ENCODE results near the gene PLD4. TPM values are rescaled to one million over a fixed set of nuclear protein-coding genes. Genes with fewer than 3 reads are reported as not detected.

Gene PLD4
- total RNA-seq, 1 donor from 2014 or later: not detected

DNA sequence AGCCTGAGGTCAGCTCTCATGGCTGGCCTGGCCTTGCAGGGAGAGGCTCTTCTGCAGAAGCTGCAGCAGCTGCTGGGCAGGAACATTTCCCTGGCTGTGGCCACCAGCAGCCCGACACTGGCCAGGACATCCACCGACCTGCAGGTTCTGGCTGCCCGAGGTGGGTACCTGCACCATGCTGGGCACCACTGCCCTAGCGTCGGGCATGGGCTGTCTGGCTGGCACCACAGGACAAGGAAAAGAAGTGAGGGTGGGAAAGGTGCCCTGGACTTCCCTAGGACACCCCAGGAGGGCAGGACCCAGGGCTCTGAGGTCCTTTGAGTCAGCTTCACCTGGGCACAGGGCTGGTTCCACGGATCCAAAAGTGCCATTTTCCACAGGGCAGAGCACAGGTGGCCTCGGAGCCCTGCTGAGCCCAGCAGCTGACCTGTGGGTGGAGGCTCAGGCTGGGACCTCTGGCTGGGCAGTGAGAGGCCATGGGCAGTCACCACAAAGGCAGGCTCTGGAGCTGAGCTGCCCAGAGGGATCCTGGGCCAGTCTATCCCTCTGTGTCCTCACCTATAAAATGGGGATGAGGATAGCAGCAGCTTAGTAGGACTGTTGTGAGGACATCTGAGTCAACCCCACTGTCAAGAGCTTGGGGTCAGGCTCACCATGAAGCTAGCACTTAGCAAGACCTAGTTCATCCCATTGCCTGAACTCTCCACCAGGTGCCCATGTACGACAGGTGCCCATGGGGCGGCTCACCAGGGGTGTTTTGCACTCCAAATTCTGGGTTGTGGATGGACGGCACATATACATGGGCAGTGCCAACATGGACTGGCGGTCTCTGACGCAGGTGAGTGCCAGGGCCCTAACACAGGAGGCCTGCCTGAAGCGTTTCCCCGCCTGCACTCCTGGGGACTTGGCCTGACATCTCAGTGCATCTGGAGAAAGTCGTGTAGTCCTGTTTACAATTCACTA lies 4.9 kb downstream of the PLD4 start:
- no peak for DNase-seq
- H3K4me1 Mint-ChIP-seq (ENCODE audit: low read depth, unreplicated experiment): peaks cover under 1% of the 10 kb centered on the region
- TF ChIP-seq, protein P1, sequence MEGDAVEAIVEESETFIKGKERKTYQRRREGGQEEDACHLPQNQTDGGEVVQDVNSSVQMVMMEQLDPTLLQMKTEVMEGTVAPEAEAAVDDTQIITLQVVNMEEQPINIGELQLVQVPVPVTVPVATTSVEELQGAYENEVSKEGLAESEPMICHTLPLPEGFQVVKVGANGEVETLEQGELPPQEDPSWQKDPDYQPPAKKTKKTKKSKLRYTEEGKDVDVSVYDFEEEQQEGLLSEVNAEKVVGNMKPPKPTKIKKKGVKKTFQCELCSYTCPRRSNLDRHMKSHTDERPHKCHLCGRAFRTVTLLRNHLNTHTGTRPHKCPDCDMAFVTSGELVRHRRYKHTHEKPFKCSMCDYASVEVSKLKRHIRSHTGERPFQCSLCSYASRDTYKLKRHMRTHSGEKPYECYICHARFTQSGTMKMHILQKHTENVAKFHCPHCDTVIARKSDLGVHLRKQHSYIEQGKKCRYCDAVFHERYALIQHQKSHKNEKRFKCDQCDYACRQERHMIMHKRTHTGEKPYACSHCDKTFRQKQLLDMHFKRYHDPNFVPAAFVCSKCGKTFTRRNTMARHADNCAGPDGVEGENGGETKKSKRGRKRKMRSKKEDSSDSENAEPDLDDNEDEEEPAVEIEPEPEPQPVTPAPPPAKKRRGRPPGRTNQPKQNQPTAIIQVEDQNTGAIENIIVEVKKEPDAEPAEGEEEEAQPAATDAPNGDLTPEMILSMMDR (IDR thresholded peaks at IDR 0.05; ENCODE audit: partially characterized antibody, unreplicated experiment): no peak
- peak overlapping the region; percentile 5 for H3K4me3 Mint-ChIP-seq (ENCODE audit: unreplicated experiment)
- H3K9me3 Mint-ChIP-seq (ENCODE audit: unreplicated experiment): peaks cover 3% of the 10 kb centered on the region
- H3K27me3 Mint-ChIP-seq (ENCODE audit: unreplicated experiment): peaks cover 9% of the 10 kb centered on the region
- H3K27ac Mint-ChIP-seq (ENCODE audit: unreplicated experiment): no peak overlapping the region
- H3K36me3 Mint-ChIP-seq (ENCODE audit: unreplicated experiment): no peaks in the 10 kb centered on the region

DNA sequence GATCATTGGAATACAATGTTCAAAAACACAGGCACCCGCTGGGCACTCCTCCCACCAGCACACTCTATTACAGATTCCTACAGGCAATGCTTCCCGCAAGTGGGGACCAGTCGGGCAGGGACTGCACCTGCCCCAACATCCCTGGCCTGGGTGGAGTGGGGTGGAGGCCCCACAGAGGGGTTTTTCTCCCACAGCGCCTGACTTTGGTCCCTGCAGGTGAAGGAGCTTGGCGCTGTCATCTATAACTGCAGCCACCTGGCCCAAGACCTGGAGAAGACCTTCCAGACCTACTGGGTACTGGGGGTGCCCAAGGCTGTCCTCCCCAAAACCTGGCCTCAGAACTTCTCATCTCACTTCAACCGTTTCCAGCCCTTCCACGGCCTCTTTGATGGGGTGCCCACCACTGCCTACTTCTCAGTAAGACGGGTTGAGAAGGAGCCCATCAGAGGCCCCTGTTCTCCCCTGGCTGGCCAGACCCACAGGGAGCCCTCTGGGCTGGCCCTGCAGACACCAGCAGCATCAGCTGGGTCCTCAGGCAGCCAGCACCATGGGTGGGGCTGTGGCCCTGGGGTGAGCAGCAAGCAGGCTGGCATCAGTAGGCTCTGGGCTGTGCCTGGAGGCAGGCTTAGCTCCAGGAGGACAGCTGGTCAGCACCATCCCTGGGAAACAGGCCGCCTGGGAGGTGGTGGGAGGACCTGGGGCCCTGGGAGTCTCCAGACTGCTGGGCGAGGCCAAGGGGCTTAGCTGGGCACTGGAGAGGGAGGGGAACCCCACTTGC lies 6.0 kb downstream of the PLD4 start:
- TF ChIP-seq, protein P1 (IDR thresholded peaks at IDR 0.05; ENCODE audit: partially characterized antibody, unreplicated experiment): no peak
- no peaks in the 10 kb centered on the region for H3K36me3 Mint-ChIP-seq (ENCODE audit: unreplicated experiment)
- peaks cover 5% of the 10 kb centered on the region for H3K9me3 Mint-ChIP-seq (ENCODE audit: unreplicated experiment)
- peaks cover 2% of the 10 kb centered on the region for H3K4me1 Mint-ChIP-seq (ENCODE audit: low read depth, unreplicated experiment)
- DNase-seq: no peak
- no peak overlapping the region for H3K4me3 Mint-ChIP-seq (ENCODE audit: unreplicated experiment)
- peaks cover 11% of the 10 kb centered on the region for H3K27me3 Mint-ChIP-seq (ENCODE audit: unreplicated experiment)
- no peak overlapping the region for H3K27ac Mint-ChIP-seq (ENCODE audit: unreplicated experiment)

DNA sequence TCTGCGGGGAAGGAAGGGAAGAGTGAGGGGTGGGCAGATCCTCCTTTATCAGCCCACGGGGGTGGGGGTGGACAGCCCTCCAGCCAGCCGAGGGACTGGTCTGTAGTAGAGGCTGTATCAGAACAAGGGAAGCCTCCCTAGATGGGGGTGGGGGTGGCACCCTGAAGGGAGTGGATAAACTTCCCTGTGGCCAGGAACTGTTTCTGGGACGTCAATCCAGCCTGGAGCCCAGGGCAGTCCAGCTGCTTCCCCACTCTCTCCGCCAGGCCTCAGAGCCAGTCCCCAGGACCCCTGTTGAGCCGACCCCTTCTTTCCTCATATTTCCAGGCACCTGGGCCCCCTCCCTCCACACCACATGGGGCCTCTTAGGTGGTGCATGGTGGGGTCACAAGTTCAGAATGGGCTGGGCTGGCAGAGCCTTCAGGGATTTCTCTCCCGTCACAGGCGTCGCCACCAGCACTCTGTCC lies 6.7 kb downstream of the PLD4 start:
- Mint-ChIP-seq H3K27ac (ENCODE audit: unreplicated experiment) (no peak overlapping the region), H3K4me1 (ENCODE audit: low read depth, unreplicated experiment) (peaks cover 2% of the 10 kb centered on the region), H3K36me3 (ENCODE audit: unreplicated experiment) (no peaks in the 10 kb centered on the region), H3K9me3 (ENCODE audit: unreplicated experiment) (peaks cover 5% of the 10 kb centered on the region), H3K4me3 (ENCODE audit: unreplicated experiment) (no peak overlapping the region), H3K27me3 (ENCODE audit: unreplicated experiment) (peaks cover 11% of the 10 kb centered on the region)
- TF ChIP-seq, protein P1 (IDR thresholded peaks at IDR 0.05; ENCODE audit: partially characterized antibody, unreplicated experiment): no peak
- DNase-seq: no peak

DNA sequence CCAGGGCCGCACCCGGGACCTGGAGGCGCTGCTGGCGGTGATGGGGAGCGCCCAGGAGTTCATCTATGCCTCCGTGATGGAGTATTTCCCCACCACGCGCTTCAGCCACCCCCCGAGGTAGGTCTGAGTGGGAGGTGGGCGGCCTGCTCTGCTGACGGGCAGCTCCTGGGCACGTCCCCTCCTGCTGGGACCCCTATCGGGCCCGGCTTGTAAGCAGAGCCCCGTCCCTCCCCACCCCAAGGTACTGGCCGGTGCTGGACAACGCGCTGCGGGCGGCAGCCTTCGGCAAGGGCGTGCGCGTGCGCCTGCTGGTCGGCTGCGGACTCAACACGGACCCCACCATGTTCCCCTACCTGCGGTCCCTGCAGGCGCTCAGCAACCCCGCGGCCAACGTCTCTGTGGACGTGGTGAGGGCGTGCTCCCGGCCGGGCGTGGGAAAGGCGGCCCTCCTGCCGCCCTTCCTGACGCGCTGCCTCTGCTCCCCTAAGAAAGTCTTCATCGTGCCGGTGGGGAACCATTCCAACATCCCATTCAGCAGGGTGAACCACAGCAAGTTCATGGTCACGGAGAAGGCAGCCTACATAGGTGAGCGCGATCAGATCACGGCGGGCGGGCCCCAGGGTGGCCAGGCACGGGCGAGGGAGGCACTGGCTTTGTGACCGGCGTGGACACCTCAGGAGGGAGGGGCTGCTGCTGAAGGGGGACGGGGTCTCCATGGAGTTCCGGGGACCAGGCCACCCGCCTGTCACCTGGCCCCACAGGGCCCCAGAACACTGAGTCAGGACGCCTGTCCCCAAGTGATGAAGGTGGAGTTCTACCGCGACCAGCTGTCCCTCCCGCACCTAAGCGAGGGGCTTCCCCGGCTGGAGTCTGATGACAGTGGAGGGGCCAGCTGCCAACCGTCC lies 7.3 kb downstream of the PLD4 start:
- Mint-ChIP-seq H3K4me3 (ENCODE audit: unreplicated experiment) (peak overlapping the region; percentile 38), H3K36me3 (ENCODE audit: unreplicated experiment) (no peaks in the 10 kb centered on the region), H3K9me3 (ENCODE audit: unreplicated experiment) (peaks cover 5% of the 10 kb centered on the region), H3K27me3 (ENCODE audit: unreplicated experiment) (peaks cover 11% of the 10 kb centered on the region), H3K4me1 (ENCODE audit: low read depth, unreplicated experiment) (peaks cover 2% of the 10 kb centered on the region), H3K27ac (ENCODE audit: unreplicated experiment) (no peak overlapping the region)
- TF ChIP-seq, protein P1 (IDR thresholded peaks at IDR 0.05; ENCODE audit: partially characterized antibody, unreplicated experiment): no peak
- no peak for DNase-seq

All from glutamatergic neuron (in vitro differentiated cells).